ENCODE results near the gene ZFYVE26.
A peak's percentile ranks its signal among the peaks of the same experiment; 100 is the strongest.
"Not testable (repeated sequence)": the region's sequence is repeated elsewhere in the genome, so short reads cannot be mapped to it uniquely, and the experiment has no call there.

The ZFYVE26 gene

DNA sequence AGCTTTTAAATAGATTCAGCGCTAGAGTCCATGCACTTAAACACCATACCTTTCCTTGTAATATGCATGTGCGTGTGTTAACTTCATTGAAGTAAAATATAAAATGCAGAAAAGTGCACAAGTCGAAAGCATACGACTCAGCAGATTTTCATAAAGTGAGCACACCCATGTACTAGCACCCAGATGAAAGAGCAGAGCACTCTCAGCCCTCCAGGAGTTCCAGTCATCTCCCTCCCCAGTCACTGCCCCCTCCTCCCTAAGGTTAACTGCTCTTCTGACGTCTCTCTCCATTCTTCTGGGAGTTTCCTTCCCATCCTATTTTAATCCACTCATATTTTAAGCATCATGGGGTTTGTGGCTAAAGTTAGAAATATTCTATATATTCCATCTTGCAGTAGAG is 94.5 kb downstream of the ZFYVE26 start:
- Histone ChIP-seq H3K27ac (ENCODE audit: extremely low read depth, low read depth, low read length) (no peak overlapping the region), H3K4me1 (ENCODE audit: control insufficient read depth, insufficient read depth, low read length) (no peaks in the 10 kb centered on the region), H3K36me3 (ENCODE audit: control insufficient read depth in 2 of 2, insufficient read depth in 1 of 2, low read length in 2 of 2) (no peaks in the 10 kb centered on the region), H3K4me3 (ENCODE audit: low read depth, low read length) (no peak overlapping the region), H3K9me3 (ENCODE audit: control insufficient read depth, insufficient read depth, low read depth, low read length) (no peaks in the 10 kb centered on the region)
- ChIA-PET POLR2A (no interaction called here), CTCF (interaction anchor here (2.1 kb wide), 1 partner anchor 17 kb away, joined by 8 read pairs; no protein-coding TSS in a partner anchor)
- TF ChIP-seq ZNF341 (tag by site-specific recombination; IDR thresholded peaks at IDR 0.05; ENCODE audit: low read depth) = no peak
- no peak for TF ChIP-seq HOXA7 (CRISPR knock-in tag; IDR thresholded peaks at IDR 0.05; ENCODE audit: borderline replicate concordance)
- no peak for TF ChIP-seq TRIM28 (IDR thresholded peaks at IDR 0.05; ENCODE audit: borderline replicate concordance, low read length)
- TF ChIP-seq, protein P1, sequence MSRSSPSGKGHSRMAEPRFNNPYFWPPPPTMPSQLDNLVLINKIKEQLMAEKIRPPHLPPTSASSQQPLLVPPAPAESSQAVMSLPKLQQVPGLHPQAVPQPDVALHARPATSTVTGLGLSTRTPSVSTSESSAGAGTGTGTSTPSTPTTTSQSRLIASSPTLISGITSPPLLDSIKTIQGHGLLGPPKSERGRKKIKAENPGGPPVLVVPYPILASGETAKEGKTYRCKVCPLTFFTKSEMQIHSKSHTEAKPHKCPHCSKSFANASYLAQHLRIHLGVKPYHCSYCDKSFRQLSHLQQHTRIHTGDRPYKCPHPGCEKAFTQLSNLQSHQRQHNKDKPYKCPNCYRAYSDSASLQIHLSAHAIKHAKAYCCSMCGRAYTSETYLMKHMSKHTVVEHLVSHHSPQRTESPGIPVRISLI (tag by site-specific recombination; IDR thresholded peaks at IDR 0.05) = no peak
- no peak for TF ChIP-seq ZNF223 (tag by site-specific recombination; IDR thresholded peaks at IDR 0.05)
- TF ChIP-seq IKZF3 (tag by site-specific recombination; IDR thresholded peaks at IDR 0.05) = no peak
- TF ChIP-seq ZNF350 (tag by site-specific recombination; IDR thresholded peaks at IDR 0.05) = no peak
- TF ChIP-seq ZNF791 (tag by site-specific recombination; IDR thresholded peaks at IDR 0.05) = no peak
- no peak for TF ChIP-seq ZNF670 (tag by site-specific recombination; IDR thresholded peaks at IDR 0.05; ENCODE audit: low read depth)
- no peak for TF ChIP-seq ZEB2 (tag by site-specific recombination; IDR thresholded peaks at IDR 0.05)
- no peak for TF ChIP-seq GLI4 (tag by site-specific recombination; IDR thresholded peaks at IDR 0.05)

DNA sequence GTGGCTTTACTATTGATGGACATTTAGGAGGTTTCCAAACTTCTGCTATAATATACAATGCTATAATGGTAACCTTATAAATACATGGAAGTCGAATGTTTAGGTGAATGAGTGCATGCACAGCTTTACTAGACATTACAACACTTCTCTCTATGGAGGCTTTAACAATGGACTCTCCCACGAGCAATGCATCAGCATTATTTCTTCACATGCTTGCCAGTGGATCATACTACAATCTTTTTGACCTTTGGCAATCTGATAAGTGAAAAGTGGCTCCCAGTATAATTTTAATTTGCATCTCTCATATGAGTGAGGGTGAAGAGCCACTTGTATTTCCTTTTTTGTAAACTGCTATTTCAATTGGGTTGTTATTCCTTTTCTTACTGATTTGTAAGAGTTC is 96.5 kb downstream of the ZFYVE26 start:
- ChIA-PET POLR2A (no interaction called here), CTCF (interaction anchor here (0.9 kb wide), 2 partner anchors 10 to 15 kb away, joined by 3 to 5 read pairs; no protein-coding TSS in a partner anchor)
- Histone ChIP-seq H3K36me3 (ENCODE audit: control insufficient read depth in 2 of 2, insufficient read depth in 1 of 2, low read length in 2 of 2) (no peaks in the 10 kb centered on the region), H3K9me3 (ENCODE audit: control insufficient read depth, insufficient read depth, low read depth, low read length) (no peaks in the 10 kb centered on the region), H3K4me1 (ENCODE audit: control insufficient read depth, insufficient read depth, low read length) (no peaks in the 10 kb centered on the region), H3K27ac (ENCODE audit: extremely low read depth, low read depth, low read length) (no peak overlapping the region), H3K4me3 (ENCODE audit: low read depth, low read length) (no peak overlapping the region)
- TF ChIP-seq, protein P2, sequence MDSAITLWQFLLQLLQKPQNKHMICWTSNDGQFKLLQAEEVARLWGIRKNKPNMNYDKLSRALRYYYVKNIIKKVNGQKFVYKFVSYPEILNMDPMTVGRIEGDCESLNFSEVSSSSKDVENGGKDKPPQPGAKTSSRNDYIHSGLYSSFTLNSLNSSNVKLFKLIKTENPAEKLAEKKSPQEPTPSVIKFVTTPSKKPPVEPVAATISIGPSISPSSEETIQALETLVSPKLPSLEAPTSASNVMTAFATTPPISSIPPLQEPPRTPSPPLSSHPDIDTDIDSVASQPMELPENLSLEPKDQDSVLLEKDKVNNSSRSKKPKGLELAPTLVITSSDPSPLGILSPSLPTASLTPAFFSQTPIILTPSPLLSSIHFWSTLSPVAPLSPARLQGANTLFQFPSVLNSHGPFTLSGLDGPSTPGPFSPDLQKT (IDR thresholded peaks at IDR 0.05; ENCODE audit: borderline replicate concordance, low read depth, low read length) = no peak
- no peak for TF ChIP-seq RBAK (tag by site-specific recombination; IDR thresholded peaks at IDR 0.05)
- TF ChIP-seq ZNF530 (tag by site-specific recombination; IDR thresholded peaks at IDR 0.05; ENCODE audit: low read depth) = no peak
- no peak for TF ChIP-seq ZFP37 (tag by site-specific recombination; IDR thresholded peaks at IDR 0.05)
- no peak for TF ChIP-seq ZNF10 (tag by site-specific recombination; IDR thresholded peaks at IDR 0.05)

DNA sequence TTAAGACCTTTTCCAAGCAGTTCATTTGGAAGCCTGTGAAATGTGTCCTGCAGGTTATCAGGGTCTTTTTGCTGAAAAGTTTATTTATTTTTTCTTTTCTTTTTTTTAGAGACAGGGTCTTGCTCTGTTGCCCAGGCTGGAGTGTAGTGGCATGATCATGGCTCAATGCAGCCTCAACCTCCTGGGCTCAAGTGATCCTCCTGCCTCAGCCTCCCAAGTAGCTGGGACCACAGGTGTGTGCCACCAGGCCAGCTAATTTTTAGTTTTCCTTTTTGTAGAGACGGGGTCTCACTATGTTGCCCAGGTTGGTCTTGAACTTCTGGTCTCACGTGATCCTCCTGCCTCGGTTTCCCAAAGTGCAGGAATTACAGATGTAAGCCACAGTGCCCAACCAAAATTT is 97.0 kb downstream of the ZFYVE26 start:
- TF ChIP-seq ZNF121 (tag by site-specific recombination; IDR thresholded peaks at IDR 0.05) = 0 out of 2 replicates have a peak, but pooled peaks have one; percentile 22
- CTCF ChIA-PET = interaction anchor here (0.6 to 0.9 kb wide), 3 partner anchors 9 to 552 kb away, joined by 3 to 5 read pairs (median 4); no protein-coding TSS in a partner anchor
- H3K4me1 ChIP-seq (ENCODE audit: control insufficient read depth, insufficient read depth, low read length); H3K4me3 ChIP-seq (ENCODE audit: low read depth, low read length); H3K36me3 ChIP-seq (ENCODE audit: control insufficient read depth in 2 of 2, insufficient read depth in 1 of 2, low read length in 2 of 2); H3K9me3 ChIP-seq (ENCODE audit: control insufficient read depth, insufficient read depth, low read depth, low read length); POLR2A ChIA-PET; H3K27ac ChIP-seq (ENCODE audit: extremely low read depth, low read depth, low read length): not testable (repeated sequence)

DNA sequence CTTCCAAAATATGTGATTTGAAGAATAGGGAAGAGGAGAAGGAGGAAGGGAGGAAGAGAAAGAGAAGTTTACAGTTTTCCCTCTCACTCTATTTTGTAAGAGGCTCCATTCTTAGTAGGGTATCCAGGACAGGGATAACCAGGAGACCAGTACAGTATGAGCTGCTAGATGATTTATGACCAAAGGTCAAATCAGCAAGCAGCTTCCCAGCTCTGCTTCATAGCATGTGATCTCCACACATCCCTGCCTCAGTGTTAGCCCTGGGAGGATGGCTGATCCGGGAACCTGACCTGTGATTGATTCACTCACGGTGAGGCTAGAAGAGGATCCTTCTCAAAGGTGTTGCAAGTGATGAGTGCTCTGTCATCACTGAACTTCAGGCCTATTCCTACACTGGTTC is 98.1 kb downstream of the ZFYVE26 start:
- TF ChIP-seq ZNF571 (tag by site-specific recombination; IDR thresholded peaks at IDR 0.05) = no peak
- no peak for TF ChIP-seq ZNF23 (tag by site-specific recombination; IDR thresholded peaks at IDR 0.05; ENCODE audit: borderline replicate concordance)
- TF ChIP-seq, protein P3, sequence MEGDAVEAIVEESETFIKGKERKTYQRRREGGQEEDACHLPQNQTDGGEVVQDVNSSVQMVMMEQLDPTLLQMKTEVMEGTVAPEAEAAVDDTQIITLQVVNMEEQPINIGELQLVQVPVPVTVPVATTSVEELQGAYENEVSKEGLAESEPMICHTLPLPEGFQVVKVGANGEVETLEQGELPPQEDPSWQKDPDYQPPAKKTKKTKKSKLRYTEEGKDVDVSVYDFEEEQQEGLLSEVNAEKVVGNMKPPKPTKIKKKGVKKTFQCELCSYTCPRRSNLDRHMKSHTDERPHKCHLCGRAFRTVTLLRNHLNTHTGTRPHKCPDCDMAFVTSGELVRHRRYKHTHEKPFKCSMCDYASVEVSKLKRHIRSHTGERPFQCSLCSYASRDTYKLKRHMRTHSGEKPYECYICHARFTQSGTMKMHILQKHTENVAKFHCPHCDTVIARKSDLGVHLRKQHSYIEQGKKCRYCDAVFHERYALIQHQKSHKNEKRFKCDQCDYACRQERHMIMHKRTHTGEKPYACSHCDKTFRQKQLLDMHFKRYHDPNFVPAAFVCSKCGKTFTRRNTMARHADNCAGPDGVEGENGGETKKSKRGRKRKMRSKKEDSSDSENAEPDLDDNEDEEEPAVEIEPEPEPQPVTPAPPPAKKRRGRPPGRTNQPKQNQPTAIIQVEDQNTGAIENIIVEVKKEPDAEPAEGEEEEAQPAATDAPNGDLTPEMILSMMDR (tag by site-specific recombination; IDR thresholded peaks at IDR 0.05) = no peak
- no peak for TF ChIP-seq ZNF266 (tag by site-specific recombination; IDR thresholded peaks at IDR 0.05; ENCODE audit: low read depth)
- TF ChIP-seq ZNF654 (tag by site-specific recombination; IDR thresholded peaks at IDR 0.05; ENCODE audit: low read depth) = no peak
- TF ChIP-seq, protein P4, sequence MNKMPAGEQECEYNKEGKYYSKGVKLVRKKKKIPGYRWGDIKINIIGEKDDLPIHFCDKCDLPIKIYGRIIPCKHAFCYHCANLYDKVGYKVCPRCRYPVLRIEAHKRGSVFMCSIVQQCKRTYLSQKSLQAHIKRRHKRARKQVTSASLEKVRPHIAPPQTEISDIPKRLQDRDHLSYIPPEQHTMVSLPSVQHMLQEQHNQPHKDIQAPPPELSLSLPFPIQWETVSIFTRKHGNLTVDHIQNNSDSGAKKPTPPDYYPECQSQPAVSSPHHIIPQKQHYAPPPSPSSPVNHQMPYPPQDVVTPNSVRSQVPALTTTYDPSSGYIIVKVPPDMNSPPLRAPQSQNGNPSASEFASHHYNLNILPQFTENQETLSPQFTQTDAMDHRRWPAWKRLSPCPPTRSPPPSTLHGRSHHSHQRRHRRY (tag by site-specific recombination; IDR thresholded peaks at IDR 0.05) = no peak
- CTCF ChIA-PET = interaction anchor here (0.6 to 1.2 kb wide), 3 partner anchors 13 to 784 kb away, joined by 3 to 4 read pairs (median 3); no protein-coding TSS in a partner anchor
- Histone ChIP-seq H3K27ac (ENCODE audit: extremely low read depth, low read depth, low read length) (no peak overlapping the region), H3K4me1 (ENCODE audit: control insufficient read depth, insufficient read depth, low read length) (no peaks in the 10 kb centered on the region), H3K36me3 (ENCODE audit: control insufficient read depth in 2 of 2, insufficient read depth in 1 of 2, low read length in 2 of 2) (no peaks in the 10 kb centered on the region), H3K9me3 (ENCODE audit: control insufficient read depth, insufficient read depth, low read depth, low read length) (no peaks in the 10 kb centered on the region), H3K4me3 (ENCODE audit: low read depth, low read length) (no peak overlapping the region)
- POLR2A ChIA-PET = no interaction called here
